Right lobe of liver (tissue), 6 donors: ENCODE measurements around the gene AMY2A. TPM values are rescaled to one million over a fixed set of nuclear protein-coding genes. Genes with fewer than 3 reads are reported as not detected.
"Not testable (repeated sequence)": the region's sequence is repeated elsewhere in the genome, so short reads cannot be mapped to it uniquely, and the experiment has no call there.

Source experiments
- ATAC-seq, 4 donors: fragments of 200-7000 bp; cut with Tn5 transposase; one replicate each; pipeline ENCODE4 v1.9.1; 2020; ENCODE audit warnings: mild to moderate bottlenecking in 4 of 4, moderate library complexity in 4 of 4
- DNase-seq, 3 donors: peaks; one replicate each; pipeline ENCODE4 v3.0.0-alpha.2; 2020
- H3K27ac ChIP-seq, 3 donors: fragments of 200-600 bp; one replicate each; pipeline ENCODE4 v1.8.0; 2022
- H3K27me3 ChIP-seq, 2 donors: fragments of 200-600 bp; one replicate each; pipeline ENCODE4 v1.8.0; 2022
- H3K36me3 ChIP-seq, 4 donors: fragments of 200-600 bp; sonication (generic) in 1 of 4; one replicate each; pipeline versions ENCODE4 v1.5.1 to v1.8.0; 2017 to 2022; ENCODE audit warnings: control low read depth in 1 of 4
- H3K4me1 ChIP-seq, 4 donors: fragments of 200-600 bp; sonication (generic) in 1 of 4; one replicate each; pipeline versions ENCODE4 v1.5.1 to v1.8.0; 2017 to 2022; ENCODE audit warnings: control low read depth in 1 of 4
- H3K4me3 ChIP-seq, 3 donors: fragments of 200-600 bp; one replicate each; pipeline ENCODE4 v1.8.0; 2022
- H3K9me3 ChIP-seq, 4 donors: fragments of 200-600 bp; sonication (generic) in 1 of 4; one replicate each; pipeline versions ENCODE4 v1.5.1 to v1.8.0; 2017 to 2022; ENCODE audit warnings: control low read depth in 1 of 4
- WGBS: methylation state at CpG from one replicate; pipeline ENCODE4 v1.1.6; 2018; ENCODE audit warnings: low coverage, low lambda C conversion rate; ENCODE audit not compliant: insufficient coverage; ENCODE audit errors: missing lambda C conversion rate; 5-methylcytosine and 5-hydroxymethylcytosine counted together
- intact Hi-C, 2 donors: fragments of 100-400 bp; cut with DNase I; formaldehyde crosslinking; loops; one replicate each; pipeline versions ENCODE4 v1.11.2 to v1.14.1; 2022
- small RNA-seq, 2 experiments: library from RNA; depleted of rRNA; stranded (forward); fragments of <200 nt; gene quantifications; one replicate each; pipeline ENCODE3, GENCODE V24; 2016
- total RNA-seq, 6 experiments: library from RNA; depleted of rRNA in 2 of 6; stranded (reverse); fragments of >200 nt in 2 of 6; fragmentation: NEBNext Ultra II Directional in 3 of 6; extraction: Animal tissue kit (Norgen Biotek cat#: 25700) in 3 of 6; gene quantifications; one replicate each; pipeline versions ENCODE4 v1.1.0 to v1.2.4, GENCODE V29; 2016 to 2023
- donor health status: DM: no; HTN: yes; CAD: no.
- donor health status: DM: no; HTN: no; CAD: no.
- donor health status: DM: no; HTN: no; CAD: no.
- donor health status: DM: no; HTN: yes; CAD: no.
- donor health status: DM: no; HTN: yes; CAD: no.

The AMY2A gene
- total RNA-seq, 6 experiments from 2014 or later, result not detected

DNA sequence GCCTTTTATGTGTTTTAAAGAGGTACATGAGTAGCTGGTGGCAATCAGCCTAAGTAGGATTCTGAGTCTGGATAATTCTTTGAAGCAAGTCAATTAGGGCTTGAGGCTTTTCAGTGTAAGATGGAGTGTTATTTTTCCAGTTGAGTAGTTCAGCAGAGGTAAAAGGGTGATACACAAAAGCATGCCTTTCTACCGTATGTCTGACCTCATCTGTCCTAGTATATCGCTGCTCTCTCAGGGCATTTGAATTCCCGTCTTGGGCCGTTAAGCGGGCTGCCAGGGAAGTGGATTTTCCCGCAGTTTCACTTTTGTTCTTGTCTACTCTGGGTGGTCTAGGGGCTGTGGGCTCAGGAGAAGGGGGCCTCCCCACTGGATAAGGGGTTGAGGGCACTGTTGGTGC lies 36.9 kb downstream of the AMY2A start:
- not testable (repeated sequence) for H3K27me3 ChIP-seq

DNA sequence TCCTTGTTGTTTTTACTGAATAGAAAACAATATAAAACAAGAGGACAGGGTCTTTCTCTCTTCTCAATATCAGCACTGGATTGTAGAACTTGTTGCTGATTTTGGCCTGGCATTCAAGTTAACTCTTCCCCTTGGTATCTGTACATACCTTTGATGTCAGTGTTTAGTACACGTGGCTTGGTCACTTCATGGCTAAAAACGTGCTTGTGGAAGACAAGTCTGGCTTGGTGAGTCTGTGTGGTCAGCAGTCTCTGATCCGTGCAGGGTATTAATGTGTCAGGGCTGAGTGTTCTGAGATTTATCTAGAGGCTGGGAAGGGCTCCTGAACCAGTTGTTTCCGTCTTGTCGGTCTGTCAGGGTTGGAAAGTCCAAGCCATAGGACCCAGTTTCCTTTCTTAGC lies 38.2 kb downstream of the AMY2A start, which contains the start of gene AMY1A:
AMY1A (plus strand) TSS at position 301 of the 400 bp plus-strand sequence. CDS start 571 bp downstream, outside the sequence.
- DNase-seq, ATAC-seq, H3K27me3 ChIP-seq, intact Hi-C loops, H3K36me3 ChIP-seq, H3K9me3 ChIP-seq, H3K27ac ChIP-seq, H3K4me1 ChIP-seq, H3K4me3 ChIP-seq: not testable (repeated sequence)
- no CpG with 5 or more reads among the region's 5 CpGs for WGBS

More for the DNA sequence above, 36.9 kb downstream of the AMY2A start:
- H3K4me1 ChIP-seq, ATAC-seq, intact Hi-C loops, H3K9me3 ChIP-seq, H3K4me3 ChIP-seq, DNase-seq, H3K36me3 ChIP-seq, H3K27ac ChIP-seq: not testable (repeated sequence)
- no CpG with 5 or more reads among the region's 6 CpGs for WGBS

Small RNA genes lying within 50 kb of the gene (small RNA-seq; reads per million reads assigned to genes)
- gene AC105272.1, result 0 reads per million in 2 experiments

Other genes with a start within 250 kb of the AMY2A start
- 10 to 100 TPM in 4 of 6 experiments, 1 to 10 TPM in 2; 9.1 to 19.3 (median 12.2) TPM for gene RNPC3, start 91.7 kb upstream of the AMY2A start, total RNA-seq
- 10 to 100 TPM in 3 of 6 experiments, 1 to 10 TPM in 3; 4.3 to 21.2 (median 9.2) TPM for gene AMY2B, start 45.8 kb upstream of the AMY2A start, total RNA-seq
- gene AMY1A, start 38.3 kb downstream of the AMY2A start, total RNA-seq, result not detected
- gene AMY1B, start 78.8 kb downstream of the AMY2A start, total RNA-seq, result not detected
- gene AMY1C, start 132.5 kb downstream of the AMY2A start, total RNA-seq, result not detected